HG02970 (cell line): Measurements from ENCODE around the gene ZNRD2.
A peak's percentile ranks its signal among the peaks of the same experiment; 100 is the strongest.

Experiments used
- ATAC-seq: cut with Tn5 transposase; IDR thresholded peaks from one replicate; pipeline ENCODE4 v1.9.1; 2021; ENCODE audit warnings: mild to moderate bottlenecking, moderate library complexity, moderate number of reproducible peaks; ENCODE audit not compliant: unreplicated experiment, low FRiP score

The ZNRD2 gene

GRCh38 chr11:65569164-65569972 is 909 bp upstream of the ZNRD2 start:
- ATAC-seq = no peak

- no peak for ATAC-seq
These were observed 1.1 kb downstream of the ZNRD2 start for GRCh38 chr11:65571420-65571819.

- ATAC-seq = no peak
These were observed 1.7 kb downstream of the ZNRD2 start for GRCh38 chr11:65571940-65572339.

GRCh38 chr11:65572356-65573051 is 2.2 kb downstream of the ZNRD2 start, which contains the start of gene FAM89B:
TSS of gene FAM89B (plus strand) at chr11:65572538. CDS start at chr11:65572670, 132 bp downstream.
- no peak for ATAC-seq

GRCh38 chr11:65573391-65574079 is 3.3 kb downstream of the ZNRD2 start:
- no peak for ATAC-seq

- ATAC-seq = peak; percentile 34
These were observed 4.0 kb downstream of the ZNRD2 start for GRCh38 chr11:65574109-65574810.

GRCh38 chr11:65574811-65575567 is 4.7 kb downstream of the ZNRD2 start:
- no peak for ATAC-seq

- peak; percentile 30 for ATAC-seq
These were observed 5.4 kb downstream of the ZNRD2 start, which contains the start of gene EHBP1L1 for GRCh38 chr11:65575568-65576231. TSS of gene EHBP1L1 (plus strand) at chr11:65576053. CDS start at chr11:65576303, 250 bp downstream.

GRCh38 chr11:65576232-65576866 is 6.1 kb downstream of the ZNRD2 start:
- no peak for ATAC-seq

- ATAC-seq = no peak
These were observed 6.8 kb downstream of the ZNRD2 start for GRCh38 chr11:65576867-65577755.

- ATAC-seq = no peak
These were observed 7.5 kb downstream of the ZNRD2 start for GRCh38 chr11:65577756-65578109.

- no peak for ATAC-seq
These were observed 7.9 kb downstream of the ZNRD2 start for GRCh38 chr11:65578134-65578533.

- ATAC-seq = no peak
These were observed 8.4 kb downstream of the ZNRD2 start for GRCh38 chr11:65578667-65579066.

GRCh38 chr11:65579291-65579690 is 9.0 kb downstream of the ZNRD2 start:
- no peak for ATAC-seq

GRCh38 chr11:65580031-65580692 is 9.9 kb downstream of the ZNRD2 start:
- ATAC-seq = no peak

GRCh38 chr11:65580756-65581155 is 10.5 kb downstream of the ZNRD2 start:
- ATAC-seq = no peak

GRCh38 chr11:65581928-65582327 is 11.7 kb downstream of the ZNRD2 start:
- ATAC-seq = no peak
